Measurements from ENCODE around the gene GJC2. TPM values are rescaled to one million over a fixed set of nuclear protein-coding genes. Genes with fewer than 3 reads are reported as not detected.
"Not testable (repeated sequence)": the region's sequence is repeated elsewhere in the genome, so short reads cannot be mapped to it uniquely, and the experiment has no call there.

The GJC2 gene
- total RNA-seq, 1 experiment from 2014 or later = 0.72 TPM

DNA sequence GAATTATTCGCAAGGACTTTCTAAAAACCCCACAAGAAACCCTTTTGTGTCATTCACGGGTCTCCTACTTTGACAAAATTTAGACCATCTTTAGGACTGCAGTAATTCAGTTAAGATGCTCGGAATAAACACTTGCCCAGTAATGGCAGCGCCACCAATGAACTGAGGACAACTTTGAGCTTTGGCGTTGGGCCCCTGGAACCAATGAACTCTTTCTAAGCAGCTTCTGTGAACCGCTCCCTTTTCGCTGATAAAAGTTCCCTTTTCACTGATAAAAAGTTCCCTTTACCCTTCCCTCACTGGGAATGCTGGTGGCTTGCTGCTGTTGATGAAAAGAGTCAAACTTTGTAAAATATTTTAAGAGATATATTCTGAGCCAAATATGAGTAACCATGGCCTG, 39.2 kb upstream of the GJC2 start:
- Mint-ChIP-seq H3K4me3 (no peak overlapping the region; the same call in 1 of the 2 replicates), H3K9me3 (peaks cover 9% of the 10 kb centered on the region), H3K27ac (no peak overlapping the region), H3K27me3 (ENCODE audit: low read depth) (peaks cover 20% of the 10 kb centered on the region), H3K36me3 (peaks cover 13% of the 10 kb centered on the region), H3K4me1 (peaks cover 7% of the 10 kb centered on the region; the same call in 1 of the 2 replicates)
- ChIA-PET CTCF (interaction anchor here (1.1 to 1.8 kb wide), 4 partner anchors 20 to 111 kb away, joined by 3 to 9 read pairs (median 6); no protein-coding TSS in a partner anchor), POLR2A (interaction anchor here (0.7 to 1.0 kb wide), 2 partner anchors 111 to 369 kb away, joined by 3 read pairs; no protein-coding TSS in a partner anchor)
- no peak for TF ChIP-seq ATF3 (CRISPR knock-in tag; conservative IDR thresholded peaks at IDR 0.05)
- no peak for TF ChIP-seq FOXK1 (CRISPR knock-in tag; IDR thresholded peaks at IDR 0.05)
- TF ChIP-seq MAX (CRISPR knock-in tag; IDR thresholded peaks at IDR 0.05) = no peak
- TF ChIP-seq ZNF425 (CRISPR knock-in tag; conservative IDR thresholded peaks at IDR 0.05) = no peak
- TF ChIP-seq ERG (CRISPR knock-in tag; IDR thresholded peaks at IDR 0.05) = no peak
- no peak for ATAC-seq
- no peak for DNase-seq (ENCODE audit: low spot score)

DNA sequence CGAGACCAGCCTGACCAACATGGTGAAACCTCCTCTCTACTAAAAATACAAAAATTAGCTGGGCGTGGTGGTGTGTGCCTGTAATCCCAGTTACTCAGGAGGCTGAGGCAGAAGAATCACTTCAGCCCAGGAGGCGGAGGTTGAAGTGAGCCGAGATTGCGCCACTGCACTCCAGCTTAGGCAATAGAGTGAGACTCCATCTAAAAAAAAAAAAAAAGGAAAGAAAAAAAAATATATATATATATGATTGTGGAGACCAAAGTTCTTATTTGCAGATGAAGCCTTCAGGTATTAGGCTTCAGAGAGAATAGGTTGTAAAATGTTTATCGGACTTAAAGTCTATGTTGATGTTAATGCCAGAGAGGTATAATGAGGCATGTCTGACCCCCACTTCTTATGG, 38.4 kb upstream of the GJC2 start:
- H3K4me3 Mint-ChIP-seq; H3K4me1 Mint-ChIP-seq; CTCF ChIA-PET; H3K27ac Mint-ChIP-seq; ATAC-seq; H3K9me3 Mint-ChIP-seq; POLR2A ChIA-PET; DNase-seq (ENCODE audit: low spot score): not testable (repeated sequence)
- Mint-ChIP-seq H3K36me3 (peaks cover 12% of the 10 kb centered on the region), H3K27me3 (ENCODE audit: low read depth) (peaks cover 20% of the 10 kb centered on the region)

DNA sequence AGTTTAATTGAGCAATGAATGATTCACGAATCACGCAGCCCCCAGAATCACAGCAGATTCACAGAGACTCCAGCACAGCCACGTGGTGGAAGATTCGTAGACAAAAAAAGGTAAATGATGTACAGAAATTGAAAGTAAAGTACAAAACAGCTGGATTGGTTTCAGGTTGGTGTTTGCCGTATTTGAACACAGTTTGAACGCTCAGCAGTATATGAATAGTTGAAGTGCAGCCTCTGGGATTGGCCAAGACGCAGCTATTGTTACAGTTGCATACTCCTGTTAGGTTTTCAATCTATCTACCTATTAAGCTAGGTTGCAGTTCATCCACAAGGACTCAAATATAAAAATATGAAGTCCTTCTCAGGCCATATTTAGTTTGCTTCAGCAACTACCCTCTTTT, 37.6 kb upstream of the GJC2 start:
- POLR2A ChIA-PET = no interaction called here
- TF ChIP-seq ZNF263 (CRISPR knock-in tag; IDR thresholded peaks at IDR 0.05; ENCODE audit: low read depth) (no peak), NR3C1 (CRISPR knock-in tag; conservative IDR thresholded peaks at IDR 0.05; ENCODE audit: low read depth) (no peak), ZNF219 (CRISPR knock-in tag; IDR thresholded peaks at IDR 0.05; ENCODE audit: borderline replicate concordance) (no peak), USF1 (CRISPR knock-in tag; IDR thresholded peaks at IDR 0.05) (no peak), FOXJ3 (CRISPR knock-in tag; IDR thresholded peaks at IDR 0.05; ENCODE audit: borderline replicate concordance) (no peak), ZNF121 (CRISPR knock-in tag; IDR thresholded peaks at IDR 0.05) (no peak)
- ATAC-seq = no peak
- CTCF ChIA-PET = no interaction called here
- peaks cover 20% of the 10 kb centered on the region for H3K27me3 Mint-ChIP-seq (ENCODE audit: low read depth)
- H3K4me3 Mint-ChIP-seq = no peak overlapping the region
- H3K4me1 Mint-ChIP-seq = peaks cover 7% of the 10 kb centered on the region; the same call in 1 of the 2 replicates
- peaks cover 7% of the 10 kb centered on the region for H3K36me3 Mint-ChIP-seq
- H3K27ac Mint-ChIP-seq = no peak overlapping the region
- peaks cover 13% of the 10 kb centered on the region for H3K9me3 Mint-ChIP-seq
- no peak for DNase-seq (ENCODE audit: low spot score)

DNA sequence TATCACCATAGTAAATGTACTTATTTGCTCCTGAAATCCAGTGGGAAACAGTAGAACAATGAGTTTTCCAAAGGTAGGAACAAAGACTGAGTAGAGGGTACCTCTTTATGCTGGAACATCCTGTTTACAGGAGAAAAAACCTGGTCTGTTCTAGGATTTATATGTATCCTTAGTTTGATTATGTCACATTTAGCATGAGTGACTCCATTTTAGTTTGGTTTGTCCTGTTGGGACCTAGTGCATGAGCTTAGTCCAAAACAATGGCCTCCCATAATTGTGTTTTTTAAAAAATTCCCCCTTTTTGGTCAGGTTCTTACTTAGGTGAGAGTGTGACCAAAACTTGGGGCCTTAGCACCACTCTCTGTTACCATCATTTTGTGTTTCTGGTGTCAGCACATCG, 37.1 kb upstream of the GJC2 start:
- TF ChIP-seq, protein P1, sequence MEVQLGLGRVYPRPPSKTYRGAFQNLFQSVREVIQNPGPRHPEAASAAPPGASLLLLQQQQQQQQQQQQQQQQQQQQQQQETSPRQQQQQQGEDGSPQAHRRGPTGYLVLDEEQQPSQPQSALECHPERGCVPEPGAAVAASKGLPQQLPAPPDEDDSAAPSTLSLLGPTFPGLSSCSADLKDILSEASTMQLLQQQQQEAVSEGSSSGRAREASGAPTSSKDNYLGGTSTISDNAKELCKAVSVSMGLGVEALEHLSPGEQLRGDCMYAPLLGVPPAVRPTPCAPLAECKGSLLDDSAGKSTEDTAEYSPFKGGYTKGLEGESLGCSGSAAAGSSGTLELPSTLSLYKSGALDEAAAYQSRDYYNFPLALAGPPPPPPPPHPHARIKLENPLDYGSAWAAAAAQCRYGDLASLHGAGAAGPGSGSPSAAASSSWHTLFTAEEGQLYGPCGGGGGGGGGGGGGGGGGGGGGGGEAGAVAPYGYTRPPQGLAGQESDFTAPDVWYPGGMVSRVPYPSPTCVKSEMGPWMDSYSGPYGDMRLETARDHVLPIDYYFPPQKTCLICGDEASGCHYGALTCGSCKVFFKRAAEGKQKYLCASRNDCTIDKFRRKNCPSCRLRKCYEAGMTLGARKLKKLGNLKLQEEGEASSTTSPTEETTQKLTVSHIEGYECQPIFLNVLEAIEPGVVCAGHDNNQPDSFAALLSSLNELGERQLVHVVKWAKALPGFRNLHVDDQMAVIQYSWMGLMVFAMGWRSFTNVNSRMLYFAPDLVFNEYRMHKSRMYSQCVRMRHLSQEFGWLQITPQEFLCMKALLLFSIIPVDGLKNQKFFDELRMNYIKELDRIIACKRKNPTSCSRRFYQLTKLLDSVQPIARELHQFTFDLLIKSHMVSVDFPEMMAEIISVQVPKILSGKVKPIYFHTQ (CRISPR knock-in tag; IDR thresholded peaks at IDR 0.05) = no peak
- TF ChIP-seq ATF2 (CRISPR knock-in tag; IDR thresholded peaks at IDR 0.05; ENCODE audit: borderline replicate concordance, low read depth) (no peak), FOXP1 (CRISPR knock-in tag; IDR thresholded peaks at IDR 0.05; ENCODE audit: borderline replicate concordance) (no peak), TCF7 (CRISPR knock-in tag; IDR thresholded peaks at IDR 0.05; ENCODE audit: low read depth) (no peak), TP53 (CRISPR knock-in tag; IDR thresholded peaks at IDR 0.05) (no peak)
- H3K9me3 Mint-ChIP-seq = peaks cover 16% of the 10 kb centered on the region
- POLR2A ChIA-PET = no interaction called here
- DNase-seq (ENCODE audit: low spot score) = no peak
- peaks cover 6% of the 10 kb centered on the region for H3K36me3 Mint-ChIP-seq
- H3K4me3 Mint-ChIP-seq = no peak overlapping the region
- ATAC-seq = no peak
- H3K27ac Mint-ChIP-seq = no peak overlapping the region
- H3K4me1 Mint-ChIP-seq = peaks cover 7% of the 10 kb centered on the region; the same call in 1 of the 2 replicates
- CTCF ChIA-PET = no interaction called here
- peaks cover 20% of the 10 kb centered on the region for H3K27me3 Mint-ChIP-seq (ENCODE audit: low read depth)
